Osteocyte (in vitro differentiated cells): ENCODE data around the gene GAGE12D. TPM values are rescaled to one million over a fixed set of nuclear protein-coding genes. Genes with fewer than 3 reads are reported as not detected.
A peak's percentile ranks its signal among the peaks of the same experiment; 100 is the strongest.
"Not testable (repeated sequence)": the region's sequence is repeated elsewhere in the genome, so short reads cannot be mapped to it uniquely, and the experiment has no call there.

ENCODE experiments used
- DNase-seq: peaks from one replicate; pipeline ENCODE4 v3.0.0; 2021; ENCODE audit warnings: mixed read lengths; ENCODE audit not compliant: unreplicated experiment; ENCODE audit errors: extremely low spot score
- H3K27ac Mint-ChIP-seq: one replicate; pipeline ENCODE4 v1.8.0; 2021; ENCODE audit warnings: mild to moderate bottlenecking, mixed read lengths; ENCODE audit not compliant: unreplicated experiment
- H3K27me3 Mint-ChIP-seq: one replicate; pipeline ENCODE4 v1.8.0; 2021; ENCODE audit warnings: mixed read lengths; ENCODE audit not compliant: unreplicated experiment
- H3K36me3 Mint-ChIP-seq: one replicate; pipeline ENCODE4 v1.8.0; 2021; ENCODE audit warnings: mixed read lengths; ENCODE audit not compliant: unreplicated experiment
- H3K4me1 Mint-ChIP-seq: one replicate; pipeline ENCODE4 v1.8.0; 2021; ENCODE audit warnings: mixed read lengths; ENCODE audit not compliant: unreplicated experiment
- H3K4me3 Mint-ChIP-seq: one replicate; pipeline ENCODE4 v1.8.0; 2021; ENCODE audit warnings: mild to moderate bottlenecking, moderate library complexity, mixed read lengths; ENCODE audit not compliant: unreplicated experiment
- H3K9me3 Mint-ChIP-seq: one replicate; pipeline ENCODE4 v1.8.0; 2021; ENCODE audit warnings: mixed read lengths; ENCODE audit not compliant: unreplicated experiment
- long read RNA-seq: library from polyadenylated mRNA; unstranded; transcript quantifications from one replicate; pipeline ENCODE4 v2.0.0, GENCODE V29; 2021
- total RNA-seq: library from RNA; stranded (reverse); gene quantifications from 2 replicates; pipeline ENCODE4 v1.2.1, GENCODE V29; 2021

The GAGE12D gene
- total RNA-seq = not detected in 2 replicates
- long read RNA-seq = 0 reads

DNA sequence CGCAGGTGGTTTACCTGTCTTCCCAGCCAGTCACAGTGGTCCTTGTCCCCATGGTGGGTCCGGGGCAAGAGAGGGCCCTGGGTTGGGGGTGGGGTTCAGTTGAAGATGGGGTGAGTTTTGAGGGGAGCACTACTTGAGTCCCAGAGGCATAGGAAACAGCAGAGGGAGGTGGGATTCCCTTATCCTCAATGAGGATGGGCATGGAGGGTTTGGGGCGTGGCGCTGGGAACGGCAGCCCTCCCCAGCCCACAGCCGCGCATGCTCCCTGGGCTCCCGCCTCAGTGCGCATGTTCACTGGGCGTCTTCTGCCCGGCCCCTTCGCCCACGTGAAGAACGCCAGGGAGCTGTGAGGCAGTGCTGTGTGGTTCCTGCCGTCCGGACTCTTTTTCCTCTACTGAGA lies at the start of gene GAGE12D:
Gene GAGE12D (plus strand): TSS at position 301 of the 400 bp plus-strand sequence. CDS start 1,155 bp downstream, outside the sequence.
- not testable (repeated sequence) for H3K27me3 Mint-ChIP-seq, H3K36me3 Mint-ChIP-seq, DNase-seq, H3K27ac Mint-ChIP-seq, H3K4me1 Mint-ChIP-seq, H3K9me3 Mint-ChIP-seq, H3K4me3 Mint-ChIP-seq

DNA sequence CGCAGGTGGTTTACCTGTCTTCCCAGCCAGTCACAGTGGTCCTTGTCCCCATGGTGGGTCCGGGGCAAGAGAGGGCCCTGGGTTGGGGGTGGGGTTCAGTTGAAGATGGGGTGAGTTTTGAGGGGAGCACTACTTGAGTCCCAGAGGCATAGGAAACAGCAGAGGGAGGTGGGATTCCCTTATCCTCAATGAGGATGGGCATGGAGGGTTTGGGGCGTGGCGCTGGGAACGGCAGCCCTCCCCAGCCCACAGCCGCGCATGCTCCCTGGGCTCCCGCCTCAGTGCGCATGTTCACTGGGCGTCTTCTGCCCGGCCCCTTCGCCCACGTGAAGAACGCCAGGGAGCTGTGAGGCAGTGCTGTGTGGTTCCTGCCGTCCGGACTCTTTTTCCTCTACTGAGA lies 9.7 kb upstream of the GAGE12D start, which contains the start of gene GAGE12C:
Gene GAGE12C (plus strand): TSS at position 301 of the 400 bp plus-strand sequence. CDS start 1,155 bp downstream, outside the sequence.
- not testable (repeated sequence) for H3K4me1 Mint-ChIP-seq, H3K27me3 Mint-ChIP-seq, DNase-seq, H3K36me3 Mint-ChIP-seq, H3K9me3 Mint-ChIP-seq, H3K4me3 Mint-ChIP-seq, H3K27ac Mint-ChIP-seq

- H3K27ac Mint-ChIP-seq, DNase-seq, H3K36me3 Mint-ChIP-seq, H3K9me3 Mint-ChIP-seq, H3K4me3 Mint-ChIP-seq, H3K4me1 Mint-ChIP-seq, H3K27me3 Mint-ChIP-seq: not testable (repeated sequence)
Observed at GRCh38 chrX:49550989-49551388, 9.5 kb downstream of the GAGE12D start, which contains the start of gene GAGE12E. Gene GAGE12E, plus strand, starts transcription at chrX:49551289. Its CDS starts 1,155 bp downstream, at chrX:49552444.

- not testable (repeated sequence) for H3K27ac Mint-ChIP-seq, H3K36me3 Mint-ChIP-seq, H3K4me3 Mint-ChIP-seq, DNase-seq, H3K9me3 Mint-ChIP-seq, H3K4me1 Mint-ChIP-seq, H3K27me3 Mint-ChIP-seq
Observed at GRCh38 chrX:49560542-49560941, 19.0 kb downstream of the GAGE12D start, which contains the start of gene GAGE12F. Gene GAGE12F, plus strand, starts transcription at chrX:49560842. Its CDS starts 1,155 bp downstream, at chrX:49561997.

DNA sequence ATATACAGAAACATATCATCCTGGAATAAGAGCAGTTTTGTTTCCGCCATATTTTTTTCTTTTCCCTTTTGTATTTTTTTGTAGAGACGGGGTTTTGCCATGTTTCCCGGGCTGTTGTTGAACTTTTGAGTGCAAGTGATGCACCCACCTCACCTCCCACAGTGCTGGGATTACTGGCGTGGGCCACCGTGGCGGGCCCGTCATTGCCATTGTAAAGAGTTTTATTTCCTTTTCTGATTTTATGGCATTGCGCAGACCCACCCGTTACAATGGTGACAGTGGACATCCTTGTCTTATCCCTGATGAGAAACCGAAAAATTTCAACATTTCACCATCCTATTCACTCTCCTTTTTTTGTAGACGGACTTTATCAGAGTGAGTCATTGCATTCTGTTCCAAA lies 27.2 kb downstream of the GAGE12D start:
- not testable (repeated sequence) for H3K27ac Mint-ChIP-seq, H3K4me1 Mint-ChIP-seq, H3K27me3 Mint-ChIP-seq, DNase-seq, H3K36me3 Mint-ChIP-seq, H3K4me3 Mint-ChIP-seq, H3K9me3 Mint-ChIP-seq

DNA sequence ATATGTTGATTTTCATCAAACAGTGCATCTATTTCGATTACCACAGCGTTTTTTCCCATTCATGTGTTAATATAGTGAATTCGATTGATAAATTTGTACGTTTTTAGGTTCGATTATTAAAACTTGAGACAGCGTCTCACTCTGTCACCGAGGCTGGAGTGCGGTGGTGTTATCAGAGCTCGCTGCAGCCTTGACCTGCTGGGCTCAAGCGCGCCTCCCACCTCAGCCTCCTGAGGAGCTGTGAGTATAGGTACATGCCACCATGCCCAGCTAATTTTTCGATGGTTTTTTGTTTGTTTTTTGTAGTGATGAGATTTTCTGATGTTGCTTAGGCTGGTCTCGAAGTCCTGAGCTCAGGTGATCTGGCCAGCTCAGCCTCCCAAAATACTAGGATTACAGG lies 27.6 kb downstream of the GAGE12D start:
- H3K4me1 Mint-ChIP-seq, H3K4me3 Mint-ChIP-seq, DNase-seq, H3K27ac Mint-ChIP-seq, H3K27me3 Mint-ChIP-seq, H3K36me3 Mint-ChIP-seq, H3K9me3 Mint-ChIP-seq: not testable (repeated sequence)

DNA sequence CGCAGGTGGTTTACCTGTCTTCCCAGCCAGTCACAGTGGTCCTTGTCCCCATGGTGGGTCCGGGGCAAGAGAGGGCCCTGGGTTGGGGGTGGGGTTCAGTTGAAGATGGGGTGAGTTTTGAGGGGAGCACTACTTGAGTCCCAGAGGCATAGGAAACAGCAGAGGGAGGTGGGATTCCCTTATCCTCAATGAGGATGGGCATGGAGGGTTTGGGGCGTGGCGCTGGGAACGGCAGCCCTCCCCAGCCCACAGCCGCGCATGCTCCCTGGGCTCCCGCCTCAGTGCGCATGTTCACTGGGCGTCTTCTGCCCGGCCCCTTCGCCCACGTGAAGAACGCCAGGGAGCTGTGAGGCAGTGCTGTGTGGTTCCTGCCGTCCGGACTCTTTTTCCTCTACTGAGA lies 28.6 kb downstream of the GAGE12D start, which contains the start of gene GAGE12G:
Gene GAGE12G (plus strand): TSS at position 301 of the 400 bp plus-strand sequence. CDS start 1,155 bp downstream, outside the sequence.
- not testable (repeated sequence) for H3K9me3 Mint-ChIP-seq, H3K4me1 Mint-ChIP-seq, H3K27me3 Mint-ChIP-seq, DNase-seq, H3K36me3 Mint-ChIP-seq, H3K27ac Mint-ChIP-seq, H3K4me3 Mint-ChIP-seq

- H3K4me3 Mint-ChIP-seq, H3K36me3 Mint-ChIP-seq, H3K27ac Mint-ChIP-seq, H3K4me1 Mint-ChIP-seq, H3K27me3 Mint-ChIP-seq, DNase-seq, H3K9me3 Mint-ChIP-seq: not testable (repeated sequence)
Observed at GRCh38 chrX:49579649-49580048, 38.1 kb downstream of the GAGE12D start, which contains the start of gene GAGE12H. Gene GAGE12H, plus strand, starts transcription at chrX:49579949. Its CDS starts 1,155 bp downstream, at chrX:49581104.

DNA sequence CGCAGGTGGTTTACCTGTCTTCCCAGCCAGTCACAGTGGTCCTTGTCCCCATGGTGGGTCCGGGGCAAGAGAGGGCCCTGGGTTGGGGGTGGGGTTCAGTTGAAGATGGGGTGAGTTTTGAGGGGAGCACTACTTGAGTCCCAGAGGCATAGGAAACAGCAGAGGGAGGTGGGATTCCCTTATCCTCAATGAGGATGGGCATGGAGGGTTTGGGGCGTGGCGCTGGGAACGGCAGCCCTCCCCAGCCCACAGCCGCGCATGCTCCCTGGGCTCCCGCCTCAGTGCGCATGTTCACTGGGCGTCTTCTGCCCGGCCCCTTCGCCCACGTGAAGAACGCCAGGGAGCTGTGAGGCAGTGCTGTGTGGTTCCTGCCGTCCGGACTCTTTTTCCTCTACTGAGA lies 47.7 kb downstream of the GAGE12D start, which contains the start of gene GAGE2A:
Gene GAGE2A (plus strand): TSS at position 301 of the 400 bp plus-strand sequence. CDS start 1,155 bp downstream, outside the sequence.
- not testable (repeated sequence) for H3K36me3 Mint-ChIP-seq, H3K27ac Mint-ChIP-seq, DNase-seq, H3K4me3 Mint-ChIP-seq, H3K27me3 Mint-ChIP-seq, H3K9me3 Mint-ChIP-seq, H3K4me1 Mint-ChIP-seq

DNA sequence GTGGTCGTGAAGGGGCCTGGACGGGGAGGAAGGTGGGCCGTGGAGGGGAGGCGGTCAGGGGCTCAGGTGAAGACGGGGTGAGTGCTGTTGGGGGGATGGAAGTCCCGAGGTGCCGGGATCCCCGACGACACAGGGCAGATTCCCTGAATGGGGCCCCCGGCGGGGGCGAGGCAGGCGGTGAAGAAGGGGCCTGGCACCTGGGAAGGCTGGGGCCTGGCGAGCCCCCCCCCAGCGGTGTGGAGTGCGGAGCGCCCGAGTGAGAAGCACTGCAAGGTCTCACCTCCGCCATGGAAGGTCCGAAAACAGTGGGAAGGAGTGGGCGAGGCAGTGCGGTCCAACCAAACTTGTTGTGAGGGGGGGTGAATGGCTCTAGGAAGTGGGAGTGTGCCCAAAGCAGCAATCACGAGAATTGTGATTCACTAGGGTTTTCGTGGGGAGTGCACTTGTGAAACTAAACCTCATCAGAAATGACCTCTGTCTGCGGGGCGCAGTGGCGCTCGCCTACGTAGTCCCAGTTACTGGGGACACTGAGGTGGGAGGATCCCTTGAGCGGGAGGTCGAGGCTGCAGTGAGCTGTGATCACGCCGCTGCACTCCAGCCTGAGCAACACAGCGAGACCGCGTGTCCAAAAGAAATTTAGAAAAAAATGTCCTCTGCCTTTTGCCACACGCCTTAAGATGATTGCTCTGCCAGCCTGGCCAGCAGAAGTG lies 48.4 kb downstream of the GAGE12D start:
- H3K27ac Mint-ChIP-seq, H3K9me3 Mint-ChIP-seq, H3K4me3 Mint-ChIP-seq, H3K27me3 Mint-ChIP-seq, H3K36me3 Mint-ChIP-seq, H3K4me1 Mint-ChIP-seq: not testable (repeated sequence)
- peak; percentile 94 for DNase-seq

GRCh38 chrX:49590488-49590887 lies 49.0 kb downstream of the GAGE12D start:
- H3K27ac Mint-ChIP-seq, H3K36me3 Mint-ChIP-seq, H3K4me1 Mint-ChIP-seq, H3K27me3 Mint-ChIP-seq, H3K4me3 Mint-ChIP-seq, H3K9me3 Mint-ChIP-seq: not testable (repeated sequence)
- peak; percentile 83 for DNase-seq
